ENCODE measurements around the gene NDST1.
A peak's percentile ranks its signal among the peaks of the same experiment; 100 is the strongest.
"Not testable (repeated sequence)": the region's sequence is repeated elsewhere in the genome, so short reads cannot be mapped to it uniquely, and the experiment has no call there.

The NDST1 gene

GRCh38 chr5:150468206-150468605 lies 39.7 kb upstream of the NDST1 start:
- TF ChIP-seq CTCF (conservative IDR thresholded peaks at IDR 0.05; ENCODE audit: low read length), result no peak
- no peak overlapping the region for H3K4me3 ChIP-seq (ENCODE audit: low read length)
- no peak for DNase-seq (ENCODE audit: low read depth)

GRCh38 chr5:150469718-150470469 lies 38.0 kb upstream of the NDST1 start:
- DNase-seq (ENCODE audit: low read depth), result peak; percentile 100
- H3K4me3 ChIP-seq (ENCODE audit: low read length), result no peak overlapping the region
- no peak for TF ChIP-seq CTCF (conservative IDR thresholded peaks at IDR 0.05; ENCODE audit: low read length)

GRCh38 chr5:150473673-150474358 lies 34.1 kb upstream of the NDST1 start:
- DNase-seq (ENCODE audit: low read depth), result peak; percentile 88
- no peak overlapping the region for H3K4me3 ChIP-seq (ENCODE audit: low read length)
- no peak for TF ChIP-seq CTCF (conservative IDR thresholded peaks at IDR 0.05; ENCODE audit: low read length)

GRCh38 chr5:150476568-150476967 lies 31.4 kb upstream of the NDST1 start:
- not testable (repeated sequence) for H3K4me3 ChIP-seq (ENCODE audit: low read length); DNase-seq (ENCODE audit: low read depth)

- no peak for TF ChIP-seq CTCF (conservative IDR thresholded peaks at IDR 0.05; ENCODE audit: low read length)
- DNase-seq (ENCODE audit: low read depth), result no peak
- no peak overlapping the region for H3K4me3 ChIP-seq (ENCODE audit: low read length)
These were observed 28.5 kb upstream of the NDST1 start for GRCh38 chr5:150479416-150479815.

GRCh38 chr5:150481708-150481965 lies 26.3 kb upstream of the NDST1 start:
- H3K4me3 ChIP-seq (ENCODE audit: low read length), result no peak overlapping the region
- DNase-seq (ENCODE audit: low read depth), result no peak
- TF ChIP-seq CTCF (conservative IDR thresholded peaks at IDR 0.05; ENCODE audit: low read length), result no peak

- no peak overlapping the region for H3K4me3 ChIP-seq (ENCODE audit: low read length)
- DNase-seq (ENCODE audit: low read depth), result no peak
- TF ChIP-seq CTCF (conservative IDR thresholded peaks at IDR 0.05; ENCODE audit: low read length), result no peak
These were observed 25.9 kb upstream of the NDST1 start for GRCh38 chr5:150481972-150482406.

Data from AG10803 (cell line).